ENCODE results near the gene CPO. TPM values are rescaled to one million over a fixed set of nuclear protein-coding genes. Genes with fewer than 3 reads are reported as not detected.
"Not testable (repeated sequence)": the region's sequence is repeated elsewhere in the genome, so short reads cannot be mapped to it uniquely, and the experiment has no call there.

Gene CPO
- not detected for total RNA-seq

- ATAC-seq = no peak
- Mint-ChIP-seq H3K36me3 (no peaks in the 10 kb centered on the region), H3K27ac (no peak within 1 kb of the TSS)
Observed at GRCh38 chr2:206939340-206939739, at the start of gene CPO. Gene CPO, plus strand, starts transcription at chr2:206939518. Its CDS starts 82 bp downstream, at chr2:206939600.

GRCh38 chr2:206890179-206890578, 49.1 kb upstream of the CPO start:
- H3K9me3 Mint-ChIP-seq = no peaks in the 10 kb centered on the region
- H3K36me3 Mint-ChIP-seq = no peaks in the 10 kb centered on the region
- peak overlapping the region in 1 of 2 donors; percentile 63 for H3K27ac Mint-ChIP-seq
- no peak for ATAC-seq
- DNase-seq (ENCODE audit: low spot score in 2 of 2) = no peak

More at GRCh38 chr2:206939340-206939739, at the start of gene CPO:
- H3K9me3 Mint-ChIP-seq = no peaks in the 10 kb centered on the region
- no peak for DNase-seq (ENCODE audit: low spot score in 2 of 2)

GRCh38 chr2:206890926-206891325, 48.4 kb upstream of the CPO start:
- H3K27ac Mint-ChIP-seq = no peak overlapping the region
- no peaks in the 10 kb centered on the region for H3K9me3 Mint-ChIP-seq
- H3K36me3 Mint-ChIP-seq = no peaks in the 10 kb centered on the region
- ATAC-seq (no peak), DNase-seq (ENCODE audit: low spot score in 2 of 2) (no peak)

- Mint-ChIP-seq H3K36me3 (peaks cover 0 to 5% of the 10 kb centered on the region in 2 donors), H3K9me3 (no peaks in the 10 kb centered on the region), H3K27ac (no peak overlapping the region)
- peak in 1 of 2 donors; percentile 4 for DNase-seq (ENCODE audit: low spot score in 2 of 2)
- peak; percentile 87 to 100 for ATAC-seq
Observed at GRCh38 chr2:206915121-206915520, 24.2 kb upstream of the CPO start.

- Mint-ChIP-seq H3K9me3 (no peaks in the 10 kb centered on the region), H3K27ac (no peak overlapping the region), H3K36me3 (peaks cover 0 to 5% of the 10 kb centered on the region in 2 donors)
- DNase-seq (ENCODE audit: low spot score in 2 of 2) (no peak), ATAC-seq (no peak)
Observed at GRCh38 chr2:206918263-206918662, 21.1 kb upstream of the CPO start.

GRCh38 chr2:206920310-206920709, 19.0 kb upstream of the CPO start:
- H3K27ac Mint-ChIP-seq = no peak overlapping the region
- ATAC-seq = no peak

GRCh38 chr2:206920951-206921350, 18.4 kb upstream of the CPO start:
- H3K9me3 Mint-ChIP-seq = no peaks in the 10 kb centered on the region
- peaks cover 0 to 5% of the 10 kb centered on the region in 2 donors for H3K36me3 Mint-ChIP-seq
- ATAC-seq (no peak), DNase-seq (ENCODE audit: low spot score in 2 of 2) (no peak)
- H3K27ac Mint-ChIP-seq = no peak overlapping the region

More at GRCh38 chr2:206920310-206920709, 19.0 kb upstream of the CPO start:
- Mint-ChIP-seq H3K9me3 (no peaks in the 10 kb centered on the region), H3K36me3 (peaks cover 0 to 5% of the 10 kb centered on the region in 2 donors)
- no peak for DNase-seq (ENCODE audit: low spot score in 2 of 2)

GRCh38 chr2:206921529-206921928, 17.8 kb upstream of the CPO start:
- Mint-ChIP-seq H3K27ac (no peak overlapping the region), H3K36me3 (peaks cover 0 to 5% of the 10 kb centered on the region in 2 donors)
- no peak for ATAC-seq

GRCh38 chr2:206935991-206936842, 3.1 kb upstream of the CPO start:
- no peak for DNase-seq (ENCODE audit: low spot score in 2 of 2)
- no peaks in the 10 kb centered on the region for H3K9me3 Mint-ChIP-seq
- no peak for ATAC-seq

More at GRCh38 chr2:206921529-206921928, 17.8 kb upstream of the CPO start:
- DNase-seq (ENCODE audit: low spot score in 2 of 2) = no peak
- no peaks in the 10 kb centered on the region for H3K9me3 Mint-ChIP-seq

GRCh38 chr2:206936843-206937230, 2.5 kb upstream of the CPO start:
- DNase-seq (ENCODE audit: low spot score in 2 of 2) (no peak), ATAC-seq (no peak)
- H3K36me3 Mint-ChIP-seq = no peaks in the 10 kb centered on the region
- no peaks in the 10 kb centered on the region for H3K9me3 Mint-ChIP-seq
- no peak overlapping the region for H3K27ac Mint-ChIP-seq

More at GRCh38 chr2:206935991-206936842, 3.1 kb upstream of the CPO start:
- H3K36me3 Mint-ChIP-seq = no peaks in the 10 kb centered on the region
- H3K27ac Mint-ChIP-seq = no peak overlapping the region

- no peak for DNase-seq (ENCODE audit: low spot score in 2 of 2)
- H3K9me3 Mint-ChIP-seq = no peaks in the 10 kb centered on the region
- H3K36me3 Mint-ChIP-seq = no peaks in the 10 kb centered on the region
- H3K27ac Mint-ChIP-seq = peak overlapping the region in 1 of 2 donors; percentile 3
- no peak for ATAC-seq
Observed at GRCh38 chr2:206937555-206937954, 1.8 kb upstream of the CPO start.

GRCh38 chr2:206940546-206940945, 1.2 kb downstream of the CPO start:
- DNase-seq (ENCODE audit: low spot score in 2 of 2) = no peak
- Mint-ChIP-seq H3K27ac (no peak overlapping the region), H3K9me3 (no peaks in the 10 kb centered on the region), H3K36me3 (no peaks in the 10 kb centered on the region)
- ATAC-seq = no peak

- ATAC-seq = no peak
- Mint-ChIP-seq H3K27ac (no peak overlapping the region), H3K36me3 (no peaks in the 10 kb centered on the region), H3K9me3 (no peaks in the 10 kb centered on the region)
- DNase-seq (ENCODE audit: low spot score in 2 of 2) = no peak
Observed at GRCh38 chr2:206942592-206943478, 3.5 kb downstream of the CPO start.

GRCh38 chr2:206953404-206953803, 14.1 kb downstream of the CPO start:
- ATAC-seq; H3K27ac Mint-ChIP-seq; DNase-seq (ENCODE audit: low spot score in 2 of 2): not testable (repeated sequence)
- peaks cover 17 to 18% of the 10 kb centered on the region in 2 donors for H3K36me3 Mint-ChIP-seq
- peaks cover 17 to 20% of the 10 kb centered on the region in 2 donors for H3K9me3 Mint-ChIP-seq

- DNase-seq (ENCODE audit: low spot score in 2 of 2) = no peak
- Mint-ChIP-seq H3K36me3 (peaks cover 17 to 18% of the 10 kb centered on the region in 2 donors), H3K9me3 (peaks cover 14 to 20% of the 10 kb centered on the region in 2 donors), H3K27ac (no peak overlapping the region)
- no peak for ATAC-seq
Observed at GRCh38 chr2:206955253-206955652, 15.9 kb downstream of the CPO start.

- DNase-seq (ENCODE audit: low spot score in 2 of 2) (no peak), ATAC-seq (no peak)
- no peak overlapping the region for H3K27ac Mint-ChIP-seq
- peaks cover 9 to 16% of the 10 kb centered on the region in 2 donors for H3K36me3 Mint-ChIP-seq
- H3K9me3 Mint-ChIP-seq = peaks cover 7 to 13% of the 10 kb centered on the region in 2 donors
Observed at GRCh38 chr2:206958261-206958660, 18.9 kb downstream of the CPO start.

GRCh38 chr2:206962966-206963365, 23.6 kb downstream of the CPO start:
- no peaks in the 10 kb centered on the region for H3K9me3 Mint-ChIP-seq

More at GRCh38 chr2:206962966-206963365, 23.6 kb downstream of the CPO start:
- ATAC-seq (no peak), DNase-seq (ENCODE audit: low spot score in 2 of 2) (no peak)
- Mint-ChIP-seq H3K36me3 (no peaks in the 10 kb centered on the region), H3K27ac (no peak overlapping the region)

All from activated naive CD4-positive, alpha-beta T cell treated with anti-CD3 and anti-CD28 coated beads, Interleukin-2, amount 50 U/mL, for 72 hours (primary cell).